GM19397 (cell line): ENCODE data around the gene C12orf56.

Experiments used
- ATAC-seq: cut with Tn5 transposase; IDR thresholded peaks from one replicate; pipeline ENCODE4 v1.9.1; 2021; ENCODE audit warnings: mild to moderate bottlenecking, moderate library complexity; ENCODE audit not compliant: unreplicated experiment

Gene C12orf56

GRCh38 chr12:64390275-64390851 is at the start of gene C12orf56:
TSS of gene C12orf56 (minus strand) at chr12:64390758. CDS start at chr12:64390565, 193 bp downstream.
- no peak for ATAC-seq

GRCh38 chr12:64440100-64440499 is 49.5 kb upstream of the C12orf56 start:
- no peak for ATAC-seq

- no peak for ATAC-seq
These were observed 43.4 kb upstream of the C12orf56 start for GRCh38 chr12:64433915-64434314.

GRCh38 chr12:64431791-64432190 is 41.2 kb upstream of the C12orf56 start:
- ATAC-seq, result no peak

GRCh38 chr12:64430886-64431285 is 40.3 kb upstream of the C12orf56 start:
- ATAC-seq, result no peak

GRCh38 chr12:64428956-64429355 is 38.4 kb upstream of the C12orf56 start:
- ATAC-seq, result no peak

- no peak for ATAC-seq
These were observed 37.4 kb upstream of the C12orf56 start for GRCh38 chr12:64427988-64428387.

GRCh38 chr12:64419696-64420095 is 29.1 kb upstream of the C12orf56 start:
- no peak for ATAC-seq

GRCh38 chr12:64418209-64418608 is 27.7 kb upstream of the C12orf56 start:
- no peak for ATAC-seq

- no peak for ATAC-seq
These were observed 23.3 kb upstream of the C12orf56 start for GRCh38 chr12:64413884-64414283.

- ATAC-seq, result no peak
These were observed 21.9 kb upstream of the C12orf56 start for GRCh38 chr12:64412459-64412858.

GRCh38 chr12:64411427-64411826 is 20.9 kb upstream of the C12orf56 start:
- ATAC-seq, result no peak

- no peak for ATAC-seq
These were observed 17.0 kb upstream of the C12orf56 start for GRCh38 chr12:64407342-64408223.

- peak; percentile 30 for ATAC-seq
These were observed 14.1 kb upstream of the C12orf56 start for GRCh38 chr12:64404470-64405256.

- peak; percentile 97 for ATAC-seq
These were observed 13.3 kb upstream of the C12orf56 start, which contains the start of gene XPOT for GRCh38 chr12:64403707-64404469. TSS of gene XPOT (plus strand) at chr12:64404392. CDS start at chr12:64410036, 5,644 bp downstream.

- no peak for ATAC-seq
These were observed 11.6 kb upstream of the C12orf56 start for GRCh38 chr12:64402181-64402580.

GRCh38 chr12:64400041-64400440 is 9.5 kb upstream of the C12orf56 start:
- ATAC-seq, result no peak

GRCh38 chr12:64395739-64396138 is 5.2 kb upstream of the C12orf56 start:
- ATAC-seq, result no peak

GRCh38 chr12:64392221-64392620 is 1.7 kb upstream of the C12orf56 start:
- ATAC-seq, result peak; percentile 51

GRCh38 chr12:64389154-64389553 is 1.4 kb downstream of the C12orf56 start:
- no peak for ATAC-seq
